Type B pancreatic cell (in vitro differentiated cells): ENCODE results near the gene CCR9. TPM values are rescaled to one million over a fixed set of nuclear protein-coding genes. Genes with fewer than 3 reads are reported as not detected.

ENCODE experiments used
- DNase-seq: peaks from one replicate; pipeline ENCODE4 v3.0.0; 2021; ENCODE audit warnings: mixed read lengths; ENCODE audit not compliant: unreplicated experiment; ENCODE audit errors: extremely low spot score
- H3K27ac Mint-ChIP-seq: 2 replicates; pipeline ENCODE4 v1.8.0; 2021; ENCODE audit warnings: mild to moderate bottlenecking, mixed read lengths
- H3K27me3 Mint-ChIP-seq: 2 replicates; pipeline ENCODE4 v1.8.0; 2021; ENCODE audit warnings: mixed read lengths
- H3K36me3 Mint-ChIP-seq: 2 replicates; pipeline ENCODE4 v1.8.0; 2021; ENCODE audit warnings: mixed read lengths
- H3K4me1 Mint-ChIP-seq: one replicate; pipeline ENCODE4 v1.8.0; 2021; ENCODE audit warnings: mixed read lengths; ENCODE audit not compliant: unreplicated experiment
- H3K4me3 Mint-ChIP-seq: 2 replicates; pipeline ENCODE4 v1.8.0; 2021; ENCODE audit warnings: mild to moderate bottlenecking, mixed read lengths
- H3K9me3 Mint-ChIP-seq: 2 replicates; pipeline ENCODE4 v1.8.0; 2021; ENCODE audit warnings: mixed read lengths
- CTCF ChIP-seq: fragments of 200-600 bp; sonication (generic); conservative IDR thresholded peaks from 2 replicates; pipeline ENCODE4 v1.5.0; 2021; ENCODE audit warnings: antibody characterized with exemption, mild to moderate bottlenecking
- total RNA-seq: library from RNA; stranded (reverse); gene quantifications from 2 replicates; pipeline ENCODE4 v1.2.1, GENCODE V29; 2021; ENCODE audit warnings: low replicate concordance

CCR9 gene
- total RNA-seq, 1 donor from 2014 or later: not detected

- Mint-ChIP-seq H3K4me1 (peaks cover 7% of the 10 kb centered on the region), H3K9me3 (no peaks in the 10 kb centered on the region), H3K4me3 (no peak overlapping the region), H3K27ac (no peak overlapping the region), H3K27me3 (no peaks in the 10 kb centered on the region), H3K36me3 (no peaks in the 10 kb centered on the region)
- no peak for DNase-seq
- no peak for TF ChIP-seq CTCF
Observed at GRCh38 chr3:45940781-45941365, 54.5 kb downstream of the CCR9 start.

- no peak overlapping the region for H3K27ac Mint-ChIP-seq
- peaks cover 7% of the 10 kb centered on the region for H3K4me1 Mint-ChIP-seq
- H3K36me3 Mint-ChIP-seq: no peaks in the 10 kb centered on the region
- no peak for DNase-seq
- TF ChIP-seq CTCF: no peak
- H3K9me3 Mint-ChIP-seq: no peaks in the 10 kb centered on the region
- H3K27me3 Mint-ChIP-seq: no peaks in the 10 kb centered on the region
- H3K4me3 Mint-ChIP-seq: no peak overlapping the region
Observed at GRCh38 chr3:45942051-45942825, 55.9 kb downstream of the CCR9 start.

GRCh38 chr3:45943207-45943846 lies 57.0 kb downstream of the CCR9 start, which contains the start of gene CXCR6:
CXCR6 (plus strand) TSS chr3:45943464; CDS start chr3:45946482, 3,018 bp downstream.
- Mint-ChIP-seq H3K9me3 (no peaks in the 10 kb centered on the region), H3K4me1 (peaks cover 7% of the 10 kb centered on the region), H3K36me3 (peaks cover 4% of the 10 kb centered on the region), H3K27me3 (no peaks in the 10 kb centered on the region), H3K27ac (no peak within 1 kb of the TSS), H3K4me3 (no peak within 1 kb of the TSS)
- no peak for DNase-seq
- TF ChIP-seq CTCF: no peak

- Mint-ChIP-seq H3K27me3 (no peaks in the 10 kb centered on the region), H3K9me3 (no peaks in the 10 kb centered on the region), H3K36me3 (peaks cover 7% of the 10 kb centered on the region), H3K4me1 (peaks cover 7% of the 10 kb centered on the region), H3K27ac (no peak overlapping the region), H3K4me3 (no peak overlapping the region)
- DNase-seq: no peak
- TF ChIP-seq CTCF: no peak
Observed at GRCh38 chr3:45944830-45945620, 58.7 kb downstream of the CCR9 start.

GRCh38 chr3:45946307-45946706 lies 60.0 kb downstream of the CCR9 start:
- no peak overlapping the region for H3K27ac Mint-ChIP-seq

More at GRCh38 chr3:45946307-45946706, 60.0 kb downstream of the CCR9 start:
- Mint-ChIP-seq H3K36me3 (peaks cover 7% of the 10 kb centered on the region), H3K4me3 (no peak overlapping the region), H3K9me3 (no peaks in the 10 kb centered on the region), H3K4me1 (no peaks in the 10 kb centered on the region), H3K27me3 (no peaks in the 10 kb centered on the region)
- no peak for DNase-seq
- no peak for TF ChIP-seq CTCF
